Lower leg skin (tissue), 3 donors: Measurements from ENCODE around the gene JOSD1.

Experiments used
- POLR2A ChIP-seq, 2 donors: fragments of 450-650 bp; IDR thresholded peaks; one replicate each; pipeline ENCODE4 v1.6.1; 2016 to 2017; ENCODE audit warnings: antibody characterized with exemption in 2 of 2, mild to moderate bottlenecking in 1 of 2, moderate library complexity in 1 of 2
- TF ChIP-seq, protein P1 (sequence below), 3 donors: fragments of 450-650 bp; IDR thresholded peaks; one replicate each; pipeline ENCODE4 v1.5.1; 2016; ENCODE audit warnings: antibody characterized with exemption in 3 of 3, mild to moderate bottlenecking in 3 of 3, moderate library complexity in 2 of 3

DNA sequence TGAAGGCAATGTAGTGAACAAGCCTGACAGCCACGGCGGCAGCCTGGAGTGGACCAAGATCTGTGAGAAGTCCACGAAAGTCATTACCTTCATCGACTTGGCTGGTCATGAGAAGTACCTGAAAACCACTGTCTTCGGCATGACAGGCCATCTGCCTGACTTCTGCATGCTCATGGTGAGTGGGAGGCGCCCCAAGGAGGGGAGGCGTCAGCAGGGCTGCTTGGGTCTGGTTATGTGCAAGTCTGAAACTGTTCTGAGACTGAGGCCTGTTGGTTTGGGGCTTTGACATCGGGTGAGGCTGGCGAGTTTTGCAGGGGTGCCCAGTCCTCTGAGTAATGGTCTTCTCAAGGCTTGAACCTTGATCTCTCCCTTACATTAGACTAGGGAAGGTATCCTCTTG is 16.1 kb upstream of the JOSD1 start:
- TF ChIP-seq, protein P1, sequence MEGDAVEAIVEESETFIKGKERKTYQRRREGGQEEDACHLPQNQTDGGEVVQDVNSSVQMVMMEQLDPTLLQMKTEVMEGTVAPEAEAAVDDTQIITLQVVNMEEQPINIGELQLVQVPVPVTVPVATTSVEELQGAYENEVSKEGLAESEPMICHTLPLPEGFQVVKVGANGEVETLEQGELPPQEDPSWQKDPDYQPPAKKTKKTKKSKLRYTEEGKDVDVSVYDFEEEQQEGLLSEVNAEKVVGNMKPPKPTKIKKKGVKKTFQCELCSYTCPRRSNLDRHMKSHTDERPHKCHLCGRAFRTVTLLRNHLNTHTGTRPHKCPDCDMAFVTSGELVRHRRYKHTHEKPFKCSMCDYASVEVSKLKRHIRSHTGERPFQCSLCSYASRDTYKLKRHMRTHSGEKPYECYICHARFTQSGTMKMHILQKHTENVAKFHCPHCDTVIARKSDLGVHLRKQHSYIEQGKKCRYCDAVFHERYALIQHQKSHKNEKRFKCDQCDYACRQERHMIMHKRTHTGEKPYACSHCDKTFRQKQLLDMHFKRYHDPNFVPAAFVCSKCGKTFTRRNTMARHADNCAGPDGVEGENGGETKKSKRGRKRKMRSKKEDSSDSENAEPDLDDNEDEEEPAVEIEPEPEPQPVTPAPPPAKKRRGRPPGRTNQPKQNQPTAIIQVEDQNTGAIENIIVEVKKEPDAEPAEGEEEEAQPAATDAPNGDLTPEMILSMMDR (IDR thresholded peaks at IDR 0.05), result no peak
- TF ChIP-seq POLR2A (IDR thresholded peaks at IDR 0.05), result no peak
